Endodermal cell (in vitro differentiated cells): ENCODE measurements around the gene SLC45A1. TPM values are rescaled to one million over a fixed set of nuclear protein-coding genes. Genes with fewer than 3 reads are reported as not detected.

Source experiments
- DNase-seq: peaks from one replicate; pipeline ENCODE4 v3.0.0-alpha.2; 2017
- H3K27ac ChIP-seq: 2 replicates; pipeline ENCODE4 v1.5.1; 2013; ENCODE audit warnings: mild to moderate bottlenecking, low read depth, low read length, moderate library complexity
- H3K27me3 ChIP-seq: 2 replicates; pipeline ENCODE4 v1.6.1; 2013; ENCODE audit warnings: mild to moderate bottlenecking, low read length, moderate library complexity; ENCODE audit not compliant: insufficient read depth, control insufficient read depth, poor library complexity, severe bottlenecking
- H3K36me3 ChIP-seq: 2 replicates; pipeline ENCODE4 v1.7.0; 2013; ENCODE audit warnings: mild to moderate bottlenecking, low read length, moderate library complexity; ENCODE audit not compliant: control insufficient read depth, insufficient read depth
- H3K4me1 ChIP-seq: one replicate; pipeline ENCODE4 v1.7.0; 2013; ENCODE audit warnings: low read length; ENCODE audit not compliant: control insufficient read depth, insufficient read depth
- H3K4me3 ChIP-seq: 2 replicates; pipeline ENCODE4 v1.5.1; 2013; ENCODE audit warnings: mild to moderate bottlenecking, low read length, moderate library complexity
- H3K9ac ChIP-seq: 2 replicates; pipeline ENCODE4 v1.6.1; 2013; ENCODE audit warnings: mild to moderate bottlenecking, low read length, moderate library complexity; ENCODE audit not compliant: poor library complexity, severe bottlenecking; ENCODE audit errors: extremely low read depth
- H3K9me3 ChIP-seq: 2 replicates; pipeline ENCODE4 v1.6.1; 2013; ENCODE audit warnings: mild to moderate bottlenecking, low read length, moderate library complexity; ENCODE audit not compliant: control insufficient read depth
- H3K27ac Mint-ChIP-seq: 2 replicates; pipeline ENCODE4 v1.8.0; 2020; ENCODE audit warnings: mixed read lengths
- H3K27me3 Mint-ChIP-seq: 2 replicates; pipeline ENCODE4 v1.8.0; 2021; ENCODE audit warnings: mild to moderate bottlenecking, mixed read lengths; ENCODE audit not compliant: insufficient read depth
- H3K36me3 Mint-ChIP-seq: 2 replicates; pipeline ENCODE4 v1.8.0; 2020; ENCODE audit warnings: low read depth, mixed read lengths
- H3K4me1 Mint-ChIP-seq: 2 replicates; pipeline ENCODE4 v1.8.0; 2020; ENCODE audit warnings: mixed read lengths
- H3K4me3 Mint-ChIP-seq: 2 replicates; pipeline ENCODE4 v1.8.0; 2020; ENCODE audit warnings: mild to moderate bottlenecking, moderate library complexity, mixed read lengths
- H3K9me3 Mint-ChIP-seq: 2 replicates; pipeline ENCODE4 v1.8.0; 2020; ENCODE audit warnings: mild to moderate bottlenecking, mixed read lengths
- CTCF ChIP-seq: fragments of 200-600 bp; sonication (generic); conservative IDR thresholded peaks from 2 replicates; pipeline ENCODE4 v1.5.0; 2021; ENCODE audit warnings: antibody characterized with exemption, mild to moderate bottlenecking
- WGBS, 2 experiments: methylation state at CpG; one replicate each; pipeline versions ENCODE4 v1.1.5 to v1.1.7; 2013; ENCODE audit warnings: missing lambda C conversion rate in 2 of 2, mixed read lengths in 1 of 2; ENCODE audit not compliant: insufficient coverage in 1 of 2, insufficient read length in 1 of 2; 5-methylcytosine and 5-hydroxymethylcytosine counted together
- total RNA-seq, 2 donors: library from RNA; stranded (reverse); fragmentation: NEBNext Ultra II Directional in 1 of 2; extraction: Animal tissue kit (Norgen Biotek cat#: 25700) in 1 of 2; gene quantifications; 2 replicates in 1 of 2; 3 replicates in 1 of 2; pipeline ENCODE4 v1.2.1, GENCODE V29; 2021

SLC45A1 gene
- total RNA-seq, 2 donors from 2014 or later, result 0.42 TPM; not detected in 1

- Histone ChIP-seq H3K4me1 (no peaks in the 10 kb centered on the region), H3K27ac (no peak overlapping the region), H3K9ac (no peak overlapping the region), H3K4me3 (no peak overlapping the region), H3K27me3 (peaks cover 34% of the 10 kb centered on the region), H3K36me3 (no peaks in the 10 kb centered on the region), H3K9me3 (peaks cover 7% of the 10 kb centered on the region)
- Mint-ChIP-seq H3K4me1 (peaks cover 22% of the 10 kb centered on the region), H3K9me3 (peaks cover 6% of the 10 kb centered on the region), H3K27me3 (peaks cover 48% of the 10 kb centered on the region), H3K36me3 (no peaks in the 10 kb centered on the region), H3K27ac (no peak overlapping the region), H3K4me3 (no peak overlapping the region)
- peak; percentile 82 for DNase-seq
- TF ChIP-seq CTCF, result peak; percentile 73
- 84 to 85% methylated on average over 8 to 14 of the region's 14 CpGs for WGBS, 2 experiments
These were observed 2.1 kb upstream of the SLC45A1 start for GRCh38 chr1:8315573-8316475.

- WGBS, 2 experiments, result 52 to 67% methylated on average over 1 to 18 of the region's 18 CpGs
- H3K4me1 Mint-ChIP-seq, result peaks cover 18% of the 10 kb centered on the region
These were observed 522 bp downstream of the SLC45A1 start for GRCh38 chr1:8318436-8318835.

GRCh38 chr1:8321612-8322011 is 3.7 kb downstream of the SLC45A1 start:
- TF ChIP-seq CTCF, result no peak
- no peak overlapping the region for H3K27ac ChIP-seq
- no peak overlapping the region for H3K4me3 ChIP-seq
- DNase-seq, result no peak
- no peaks in the 10 kb centered on the region for H3K36me3 ChIP-seq
- Mint-ChIP-seq H3K27me3 (peaks cover 40% of the 10 kb centered on the region), H3K9me3 (no peaks in the 10 kb centered on the region), H3K36me3 (no peaks in the 10 kb centered on the region), H3K27ac (no peak overlapping the region), H3K4me1 (peaks cover 2% of the 10 kb centered on the region), H3K4me3 (no peak overlapping the region)
- no peaks in the 10 kb centered on the region for H3K4me1 ChIP-seq
- H3K27me3 ChIP-seq, result peaks cover 34% of the 10 kb centered on the region
- no peak overlapping the region for H3K9ac ChIP-seq
- WGBS, 2 experiments, result 85 to 100% methylated on average over 2 to 3 of the region's 3 CpGs
- H3K9me3 ChIP-seq, result no peaks in the 10 kb centered on the region

More at GRCh38 chr1:8318436-8318835, 522 bp downstream of the SLC45A1 start:
- peaks cover 34% of the 10 kb centered on the region for H3K27me3 ChIP-seq
- no peaks in the 10 kb centered on the region for H3K4me1 ChIP-seq
- DNase-seq, result no peak
- H3K36me3 ChIP-seq, result no peaks in the 10 kb centered on the region
- H3K27ac ChIP-seq, result no peak overlapping the region
- H3K36me3 Mint-ChIP-seq, result no peaks in the 10 kb centered on the region
- no peaks in the 10 kb centered on the region for H3K9me3 Mint-ChIP-seq
- H3K4me3 Mint-ChIP-seq, result peak overlapping the region; percentile 38
- no peaks in the 10 kb centered on the region for H3K9me3 ChIP-seq
- peaks cover 53% of the 10 kb centered on the region for H3K27me3 Mint-ChIP-seq
- H3K27ac Mint-ChIP-seq, result no peak overlapping the region
- no peak overlapping the region for H3K9ac ChIP-seq
- H3K4me3 ChIP-seq, result peak overlapping the region; percentile 56
- no peak for TF ChIP-seq CTCF
